Epithelial cell of prostate (primary cell): ENCODE measurements around the gene ISL2.
A peak's percentile ranks its signal among the peaks of the same experiment; 100 is the strongest.
"Not testable (repeated sequence)": the region's sequence is repeated elsewhere in the genome, so short reads cannot be mapped to it uniquely, and the experiment has no call there.

Source experiments
- DNase-seq: peaks from one replicate; pipeline ENCODE4 v3.0.0-alpha.2; 2011; ENCODE audit warnings: low read depth, low spot score
- H3K27ac ChIP-seq: fragments of 450-650 bp; 2 replicates; pipeline ENCODE4 v1.5.1; 2017; ENCODE audit warnings: mild to moderate bottlenecking

Gene ISL2

GRCh38 chr15:76336254-76337058 is at the start of gene ISL2:
Gene ISL2 (plus strand): TSS chr15:76336773. CDS start chr15:76336884, 111 bp downstream.
- peak within 1 kb of the TSS; percentile 91 for H3K27ac ChIP-seq
- DNase-seq: peak; percentile 73

GRCh38 chr15:76289582-76289981 is 47.0 kb upstream of the ISL2 start:
- no peak overlapping the region for H3K27ac ChIP-seq
- DNase-seq: no peak

- no peak overlapping the region for H3K27ac ChIP-seq
- DNase-seq: no peak
Observed at GRCh38 chr15:76293361-76293760, 43.2 kb upstream of the ISL2 start.

GRCh38 chr15:76294463-76294862 is 42.1 kb upstream of the ISL2 start:
- not testable (repeated sequence) for H3K27ac ChIP-seq, DNase-seq

GRCh38 chr15:76296849-76297248 is 39.7 kb upstream of the ISL2 start:
- no peak for DNase-seq
- H3K27ac ChIP-seq: no peak overlapping the region

GRCh38 chr15:76297951-76298350 is 38.6 kb upstream of the ISL2 start:
- not testable (repeated sequence) for H3K27ac ChIP-seq, DNase-seq

- H3K27ac ChIP-seq: no peak overlapping the region
- DNase-seq: no peak
Observed at GRCh38 chr15:76298986-76299385, 37.6 kb upstream of the ISL2 start.

- no peak for DNase-seq
- H3K27ac ChIP-seq: no peak overlapping the region
Observed at GRCh38 chr15:76299786-76300185, 36.8 kb upstream of the ISL2 start.

- no peak for DNase-seq
- H3K27ac ChIP-seq: no peak overlapping the region
Observed at GRCh38 chr15:76303909-76304308, 32.7 kb upstream of the ISL2 start.

- no peak overlapping the region for H3K27ac ChIP-seq
- DNase-seq: no peak
Observed at GRCh38 chr15:76309601-76310330, 26.8 kb upstream of the ISL2 start.

GRCh38 chr15:76310475-76311099 is 26.0 kb upstream of the ISL2 start:
- DNase-seq: no peak
- peak overlapping the region; percentile 96 for H3K27ac ChIP-seq

GRCh38 chr15:76311100-76311953 is 25.2 kb upstream of the ISL2 start, which contains the start of gene ETFA:
Gene ETFA (minus strand): TSS chr15:76311469. CDS start chr15:76311388, 81 bp downstream.
- peak; percentile 67 for DNase-seq
- peak within 1 kb of the TSS; percentile 96 for H3K27ac ChIP-seq

- H3K27ac ChIP-seq: peak overlapping the region; percentile 96
- peak; percentile 77 for DNase-seq
Observed at GRCh38 chr15:76312540-76313174, 23.9 kb upstream of the ISL2 start.

GRCh38 chr15:76313175-76313567 is 23.4 kb upstream of the ISL2 start:
- DNase-seq: not testable (repeated sequence)
- peak overlapping the region; percentile 96 for H3K27ac ChIP-seq

- H3K27ac ChIP-seq: peak overlapping the region; percentile 96
- DNase-seq: no peak
Observed at GRCh38 chr15:76313731-76314130, 22.8 kb upstream of the ISL2 start.

GRCh38 chr15:76320012-76320411 is 16.6 kb upstream of the ISL2 start:
- no peak overlapping the region for H3K27ac ChIP-seq
- DNase-seq: no peak

GRCh38 chr15:76321171-76321570 is 15.4 kb upstream of the ISL2 start:
- H3K27ac ChIP-seq: no peak overlapping the region
- no peak for DNase-seq

GRCh38 chr15:76321602-76322001 is 15.0 kb upstream of the ISL2 start:
- no peak for DNase-seq
- no peak overlapping the region for H3K27ac ChIP-seq

- DNase-seq: no peak
- no peak overlapping the region for H3K27ac ChIP-seq
Observed at GRCh38 chr15:76324066-76324465, 12.5 kb upstream of the ISL2 start.

GRCh38 chr15:76325704-76326103 is 10.9 kb upstream of the ISL2 start:
- no peak overlapping the region for H3K27ac ChIP-seq
- no peak for DNase-seq
